AG04450 (cell line): Measurements from ENCODE around the gene STAT2. TPM values are rescaled to one million over a fixed set of nuclear protein-coding genes. Genes with fewer than 3 reads are reported as not detected.

Experiments
- CTCF ChIA-PET: fragments of 300-600, 350-600 bp; formaldehyde crosslinking; extraction: SDS; loops from one replicate; lab custom pipeline; 2022; ENCODE audit warnings: antibody characterized with exemption, inconsistent platforms; lab: Charles Lee
- POLR2A ChIA-PET: fragments of 350-600 bp; formaldehyde crosslinking; extraction: SDS; loops from one replicate; lab custom pipeline; 2021; ENCODE audit warnings: antibody characterized with exemption, inconsistent platforms; lab: Yijun Ruan, JAX
- DNase-seq: peaks from one replicate; pipeline ENCODE4 v3.0.0-alpha.2; 2011; ENCODE audit warnings: low read depth, low spot score
- H3K27ac ChIP-seq: one replicate; pipeline ENCODE4 v1.5.1; 2012; ENCODE audit warnings: low read depth, low read length, control low read depth
- H3K27me3 ChIP-seq: one replicate; pipeline ENCODE4 v1.6.0; 2012; ENCODE audit warnings: low read length; ENCODE audit not compliant: control insufficient read depth, insufficient read depth
- H3K4me3 ChIP-seq: 2 replicates; pipeline ENCODE4 v1.5.1; 2011; ENCODE audit warnings: mild to moderate bottlenecking, low read depth, low read length, control low read depth
- H3K9me3 ChIP-seq: 2 replicates; pipeline ENCODE4 v1.5.1; 2012; ENCODE audit warnings: low read length; ENCODE audit not compliant: control insufficient read depth, insufficient read depth
- polyA plus RNA-seq: library from polyadenylated mRNA; depleted of rRNA; stranded (reverse); fragments of >200 nt; gene quantifications from 2 replicates; pipeline ENCODE4 v1.2.3, GENCODE V29; 2011
- TF ChIP-seq, protein P1 (sequence below): IDR thresholded peaks from 2 replicates; pipeline ENCODE4 v1.5.1; 2011; ENCODE audit warnings: low read depth, low read length, control low read depth, inconsistent platforms

STAT2 gene
- polyA plus RNA-seq, 1 experiment = 179 TPM

DNA sequence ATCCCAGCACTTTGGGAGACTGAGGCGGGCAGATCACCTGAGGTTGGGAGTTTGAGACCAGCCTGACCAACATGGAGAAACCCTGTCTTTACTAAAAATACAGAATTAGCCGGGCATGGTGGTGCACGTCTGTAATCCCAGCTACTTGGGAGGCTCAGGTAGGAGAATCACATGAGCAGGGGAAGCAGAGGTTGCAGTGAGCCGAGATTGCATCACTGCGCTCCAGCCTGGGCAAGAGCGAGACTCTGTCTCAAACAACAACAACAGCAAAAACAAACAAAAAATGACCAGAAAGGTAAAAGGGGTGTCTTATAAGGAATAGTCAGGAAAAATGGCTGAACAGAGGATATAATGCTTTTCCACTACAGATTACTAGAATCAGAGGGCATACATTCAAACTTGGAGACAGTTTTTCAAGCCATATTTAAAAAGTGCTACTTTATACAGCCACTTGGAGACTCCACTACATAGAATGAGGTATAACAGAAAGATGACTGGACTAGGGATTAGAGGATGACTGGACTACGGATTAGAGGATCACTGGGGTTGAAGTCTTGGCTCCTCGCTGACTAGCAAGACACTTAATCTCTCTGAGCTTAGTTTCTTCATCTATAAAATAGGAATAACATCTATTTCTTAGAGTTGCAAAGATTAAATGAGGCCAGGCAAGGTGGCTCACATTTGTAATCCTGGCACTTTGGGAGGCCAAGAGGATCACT is 54.9 kb downstream of the STAT2 start:
- H3K4me3 ChIP-seq = no peak overlapping the region

DNA sequence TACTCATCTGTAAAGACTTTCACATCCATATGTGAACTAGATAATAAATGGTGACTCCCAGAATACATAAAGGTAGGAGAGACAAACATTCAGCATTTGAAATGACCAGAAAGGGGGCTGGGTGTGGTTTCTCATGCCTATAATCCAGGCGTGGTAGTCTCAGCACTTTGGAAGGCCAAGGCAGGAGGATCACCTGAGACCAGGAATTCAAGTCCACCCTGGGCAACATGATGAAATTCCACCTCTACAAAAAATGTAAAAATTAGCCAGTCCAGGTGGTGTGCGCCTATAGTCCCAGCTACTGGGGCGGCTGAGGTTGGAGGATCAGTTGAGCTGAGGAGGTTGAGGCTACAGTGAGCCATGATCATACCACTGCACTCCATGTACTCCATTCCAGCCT is 55.6 kb downstream of the STAT2 start:
- Histone ChIP-seq H3K27me3 (no peaks in the 10 kb centered on the region), H3K9me3 (no peaks in the 10 kb centered on the region), H3K4me3 (no peak overlapping the region), H3K27ac (no peak overlapping the region)
- DNase-seq = no peak
- TF ChIP-seq, protein P1, sequence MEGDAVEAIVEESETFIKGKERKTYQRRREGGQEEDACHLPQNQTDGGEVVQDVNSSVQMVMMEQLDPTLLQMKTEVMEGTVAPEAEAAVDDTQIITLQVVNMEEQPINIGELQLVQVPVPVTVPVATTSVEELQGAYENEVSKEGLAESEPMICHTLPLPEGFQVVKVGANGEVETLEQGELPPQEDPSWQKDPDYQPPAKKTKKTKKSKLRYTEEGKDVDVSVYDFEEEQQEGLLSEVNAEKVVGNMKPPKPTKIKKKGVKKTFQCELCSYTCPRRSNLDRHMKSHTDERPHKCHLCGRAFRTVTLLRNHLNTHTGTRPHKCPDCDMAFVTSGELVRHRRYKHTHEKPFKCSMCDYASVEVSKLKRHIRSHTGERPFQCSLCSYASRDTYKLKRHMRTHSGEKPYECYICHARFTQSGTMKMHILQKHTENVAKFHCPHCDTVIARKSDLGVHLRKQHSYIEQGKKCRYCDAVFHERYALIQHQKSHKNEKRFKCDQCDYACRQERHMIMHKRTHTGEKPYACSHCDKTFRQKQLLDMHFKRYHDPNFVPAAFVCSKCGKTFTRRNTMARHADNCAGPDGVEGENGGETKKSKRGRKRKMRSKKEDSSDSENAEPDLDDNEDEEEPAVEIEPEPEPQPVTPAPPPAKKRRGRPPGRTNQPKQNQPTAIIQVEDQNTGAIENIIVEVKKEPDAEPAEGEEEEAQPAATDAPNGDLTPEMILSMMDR = no peak
- ChIA-PET CTCF (no interaction called here), POLR2A (no interaction called here)

More for the DNA sequence above, 54.9 kb downstream of the STAT2 start:
- no peaks in the 10 kb centered on the region for H3K27me3 ChIP-seq
- ChIA-PET POLR2A (no interaction called here), CTCF (no interaction called here)
- no peak for DNase-seq
- no peak overlapping the region for H3K27ac ChIP-seq
- H3K9me3 ChIP-seq = no peaks in the 10 kb centered on the region
- TF ChIP-seq, protein P1 = no peak

DNA sequence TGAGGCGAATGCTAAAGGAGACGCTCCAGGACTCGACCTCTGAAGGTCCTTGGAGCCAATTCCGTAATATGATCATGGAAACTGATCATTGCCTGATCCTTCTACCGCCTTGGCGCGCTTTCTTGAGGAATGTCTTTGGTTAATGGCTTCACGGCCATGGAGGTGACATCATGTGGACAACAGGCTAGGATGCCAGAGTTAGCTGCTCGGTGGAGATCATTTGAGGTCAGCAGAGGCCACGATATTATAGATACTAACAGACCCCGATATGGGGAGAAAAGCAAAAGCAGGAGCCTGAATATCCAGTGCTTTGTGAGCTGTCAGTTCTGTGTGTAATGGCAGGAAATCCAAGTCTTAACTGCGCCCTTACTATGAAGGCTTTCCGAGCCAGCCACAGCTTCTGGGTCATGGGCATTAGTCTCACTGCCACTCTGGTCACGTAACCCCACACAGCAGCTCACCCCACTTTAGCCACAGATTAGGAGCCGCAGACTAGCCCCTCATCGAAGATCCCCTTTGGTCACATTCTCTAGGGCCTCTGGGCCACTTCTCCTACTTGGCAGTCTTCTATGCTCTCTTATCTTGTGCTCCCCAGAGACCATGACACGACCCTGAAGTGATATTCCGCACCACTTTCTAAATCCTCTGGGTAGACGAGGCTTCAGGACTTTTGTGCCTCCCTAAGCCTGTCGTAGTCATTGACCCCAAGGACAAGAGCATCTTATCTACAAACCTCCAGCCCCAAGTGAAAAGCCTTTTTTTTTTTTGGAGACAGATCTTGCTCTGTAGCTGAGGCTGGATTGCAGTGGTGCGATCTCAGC is 59.1 kb downstream of the STAT2 start:
- POLR2A ChIA-PET = interaction anchor here (0.6 to 1.7 kb wide), 5 partner anchors 8 to 59 kb away, joined by 3 to 5 read pairs (median 4); partner anchors contain the start of gene STAT2
- no peak for DNase-seq
- CTCF ChIA-PET = interaction anchor here (0.9 to 2.3 kb wide), 3 partner anchors 8 to 213 kb away, joined by 3 to 5 read pairs (median 4); no protein-coding TSS in a partner anchor
- Histone ChIP-seq H3K4me3 (peak overlapping the region; percentile 64), H3K27ac (peak overlapping the region; percentile 73), H3K27me3 (no peaks in the 10 kb centered on the region), H3K9me3 (no peaks in the 10 kb centered on the region)
- TF ChIP-seq, protein P1 = no peak; the same call in 1 of the 2 replicates

DNA sequence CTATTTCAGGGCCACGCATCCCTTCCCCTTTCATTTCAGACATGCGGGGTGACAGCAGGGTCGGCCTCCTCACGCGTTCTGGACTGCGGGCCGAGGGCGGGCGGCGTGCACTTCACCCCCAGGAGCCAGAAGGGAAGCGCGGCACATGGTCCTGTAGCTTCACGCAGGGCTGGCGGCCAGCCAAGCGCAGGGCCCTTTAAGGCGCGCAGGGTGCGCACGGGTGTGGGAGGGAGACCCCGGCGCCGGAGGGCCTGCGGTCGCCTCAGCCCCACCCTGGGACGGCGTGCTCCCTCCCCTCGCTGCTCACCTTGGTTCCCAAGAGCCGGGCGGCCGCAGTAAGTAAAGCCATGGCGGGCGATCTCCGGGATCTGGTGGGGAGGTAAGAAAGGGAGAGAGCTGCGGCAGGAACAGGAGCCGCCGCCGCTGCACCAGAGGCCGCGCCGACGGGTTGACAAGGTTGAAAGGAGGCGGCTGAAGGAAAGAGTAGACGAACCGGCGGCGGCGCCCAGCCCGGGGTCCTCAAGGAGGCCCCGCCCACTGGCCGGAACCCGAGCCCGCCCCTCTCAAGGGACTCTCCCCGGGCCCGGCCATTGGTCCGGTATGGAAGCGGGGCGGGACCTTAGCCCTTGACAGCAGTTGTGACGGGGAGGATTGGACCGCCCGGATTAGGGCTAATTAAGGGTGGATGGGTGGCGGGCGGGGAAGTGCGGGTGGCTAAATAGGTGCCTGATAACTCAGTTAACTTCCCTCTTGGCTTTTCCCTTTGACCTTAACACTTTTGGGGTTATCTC is 59.9 kb downstream of the STAT2 start, which contains the start of gene CS:
CS (minus strand) TSS at position 478 of the 791 bp plus-strand sequence; CDS start at position 349, 129 bp downstream.
- POLR2A ChIA-PET = interaction anchor here (1.0 to 2.2 kb wide), 4 partner anchors 13 to 164 kb away, joined by 3 to 6 read pairs (median 4); partner anchors contain the start of genes CNPY2 and STAT2
- Histone ChIP-seq H3K4me3 (peak within 1 kb of the TSS; percentile 93), H3K27me3 (no peaks in the 10 kb centered on the region), H3K27ac (peak within 1 kb of the TSS; percentile 80), H3K9me3 (no peaks in the 10 kb centered on the region)
- TF ChIP-seq, protein P1 = no peak
- CTCF ChIA-PET = interaction anchor here (0.9 to 2.3 kb wide), 3 partner anchors 9 to 164 kb away, joined by 4 to 5 read pairs (median 5); no protein-coding TSS in a partner anchor
- peak; percentile 91 for DNase-seq
